A549 treated with CpdA at 1 μM for 4 hours (cell line): Measurements from ENCODE around the gene HBZ. TPM values are rescaled to one million over a fixed set of nuclear protein-coding genes. Genes with fewer than 3 reads are reported as not detected.

Source experiments
- total RNA-seq: library from RNA; stranded (reverse); fragments of 200-300 nt; extraction: Qiagen RNA extraction; gene quantifications from 5 replicates; pipeline ENCODE4 v1.2.3, GENCODE V29; 2022; ENCODE audit warnings: low read depth

HBZ gene
- total RNA-seq, result 0.13 TPM in 1 of 5 replicates, not detected in the others

GRCh38 chr16:152141-153128 is at the start of gene HBZ:
TSS of gene HBZ (plus strand) at chr16:152644. CDS start at chr16:152910, 266 bp downstream.

DNA sequence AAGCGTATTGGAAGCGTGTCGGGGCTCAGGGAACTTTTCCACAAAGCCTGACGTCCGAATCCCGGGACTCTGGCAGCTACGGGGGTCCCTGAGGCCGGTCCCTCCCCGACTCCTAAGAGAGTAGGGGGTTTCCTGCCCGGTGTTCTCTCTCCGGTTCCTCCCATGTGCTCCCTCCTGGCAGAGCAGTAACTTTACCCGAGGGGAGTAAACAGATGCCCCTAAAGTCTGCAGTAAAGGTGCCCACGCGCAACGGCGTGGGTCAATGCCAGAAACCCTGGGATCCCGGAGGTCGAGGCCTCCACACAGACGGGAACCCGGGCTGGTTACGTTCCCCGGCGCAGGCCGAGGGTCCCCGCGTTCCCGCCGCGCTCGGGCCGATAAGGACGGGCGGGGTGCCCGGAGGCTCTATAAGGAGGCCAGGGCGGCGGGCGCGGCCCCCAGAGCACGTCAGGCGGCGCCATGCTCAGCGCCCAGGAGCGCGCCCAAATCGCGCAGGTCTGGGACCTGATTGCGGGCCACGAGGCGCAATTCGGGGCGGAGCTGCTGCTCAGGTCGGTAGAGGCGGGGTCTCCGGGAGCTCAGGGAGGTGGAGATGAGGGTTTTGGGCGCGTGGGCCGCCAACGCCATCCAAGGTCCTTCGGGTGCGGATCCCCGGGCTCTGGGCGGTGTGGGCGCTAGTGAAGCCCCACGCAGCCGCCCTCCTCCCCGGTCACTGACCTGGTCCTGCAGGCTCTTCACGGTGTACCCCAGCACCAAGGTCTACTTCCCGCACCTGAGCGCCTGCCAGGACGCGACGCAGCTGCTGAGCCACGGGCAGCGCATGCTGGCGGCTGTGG is 13.3 kb downstream of the HBZ start, which contains the start of gene HBM:
TSS of gene HBM (plus strand) at position 440 of the 836 bp plus-strand sequence. CDS start at position 460, 20 bp downstream.

DNA sequence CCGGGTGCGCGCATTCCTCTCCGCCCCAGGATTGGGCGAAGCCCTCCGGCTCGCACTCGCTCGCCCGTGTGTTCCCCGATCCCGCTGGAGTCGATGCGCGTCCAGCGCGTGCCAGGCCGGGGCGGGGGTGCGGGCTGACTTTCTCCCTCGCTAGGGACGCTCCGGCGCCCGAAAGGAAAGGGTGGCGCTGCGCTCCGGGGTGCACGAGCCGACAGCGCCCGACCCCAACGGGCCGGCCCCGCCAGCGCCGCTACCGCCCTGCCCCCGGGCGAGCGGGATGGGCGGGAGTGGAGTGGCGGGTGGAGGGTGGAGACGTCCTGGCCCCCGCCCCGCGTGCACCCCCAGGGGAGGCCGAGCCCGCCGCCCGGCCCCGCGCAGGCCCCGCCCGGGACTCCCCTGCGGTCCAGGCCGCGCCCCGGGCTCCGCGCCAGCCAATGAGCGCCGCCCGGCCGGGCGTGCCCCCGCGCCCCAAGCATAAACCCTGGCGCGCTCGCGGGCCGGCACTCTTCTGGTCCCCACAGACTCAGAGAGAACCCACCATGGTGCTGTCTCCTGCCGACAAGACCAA is 20.0 kb downstream of the HBZ start, which contains the start of gene HBA2:
TSS of gene HBA2 (plus strand) at position 503 of the 568 bp plus-strand sequence. CDS start at position 540, 37 bp downstream.

DNA sequence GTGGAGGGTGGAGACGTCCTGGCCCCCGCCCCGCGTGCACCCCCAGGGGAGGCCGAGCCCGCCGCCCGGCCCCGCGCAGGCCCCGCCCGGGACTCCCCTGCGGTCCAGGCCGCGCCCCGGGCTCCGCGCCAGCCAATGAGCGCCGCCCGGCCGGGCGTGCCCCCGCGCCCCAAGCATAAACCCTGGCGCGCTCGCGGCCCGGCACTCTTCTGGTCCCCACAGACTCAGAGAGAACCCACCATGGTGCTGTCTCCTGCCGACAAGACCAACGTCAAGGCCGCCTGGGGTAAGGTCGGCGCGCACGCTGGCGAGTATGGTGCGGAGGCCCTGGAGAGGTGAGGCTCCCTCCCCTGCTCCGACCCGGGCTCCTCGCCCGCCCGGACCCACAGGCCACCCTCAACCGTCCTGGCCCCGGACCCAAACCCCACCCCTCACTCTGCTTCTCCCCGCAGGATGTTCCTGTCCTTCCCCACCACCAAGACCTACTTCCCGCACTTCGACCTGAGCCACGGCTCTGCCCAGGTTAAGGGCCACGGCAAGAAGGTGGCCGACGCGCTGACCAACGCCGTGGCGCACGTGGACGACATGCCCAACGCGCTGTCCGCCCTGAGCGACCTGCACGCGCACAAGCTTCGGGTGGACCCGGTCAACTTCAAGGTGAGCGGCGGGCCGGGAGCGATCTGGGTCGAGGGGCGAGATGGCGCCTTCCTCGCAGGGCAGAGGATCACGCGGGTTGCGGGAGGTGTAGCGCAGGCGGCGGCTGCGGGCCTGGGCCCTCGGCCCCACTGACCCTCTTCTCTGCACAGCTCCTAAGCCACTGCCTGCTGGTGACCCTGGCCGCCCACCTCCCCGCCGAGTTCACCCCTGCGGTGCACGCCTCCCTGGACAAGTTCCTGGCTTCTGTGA is 24.3 kb downstream of the HBZ start, which contains the start of gene HBA1:
TSS of gene HBA1 (plus strand) at position 204 of the 906 bp plus-strand sequence. CDS start at position 241, 37 bp downstream.

DNA sequence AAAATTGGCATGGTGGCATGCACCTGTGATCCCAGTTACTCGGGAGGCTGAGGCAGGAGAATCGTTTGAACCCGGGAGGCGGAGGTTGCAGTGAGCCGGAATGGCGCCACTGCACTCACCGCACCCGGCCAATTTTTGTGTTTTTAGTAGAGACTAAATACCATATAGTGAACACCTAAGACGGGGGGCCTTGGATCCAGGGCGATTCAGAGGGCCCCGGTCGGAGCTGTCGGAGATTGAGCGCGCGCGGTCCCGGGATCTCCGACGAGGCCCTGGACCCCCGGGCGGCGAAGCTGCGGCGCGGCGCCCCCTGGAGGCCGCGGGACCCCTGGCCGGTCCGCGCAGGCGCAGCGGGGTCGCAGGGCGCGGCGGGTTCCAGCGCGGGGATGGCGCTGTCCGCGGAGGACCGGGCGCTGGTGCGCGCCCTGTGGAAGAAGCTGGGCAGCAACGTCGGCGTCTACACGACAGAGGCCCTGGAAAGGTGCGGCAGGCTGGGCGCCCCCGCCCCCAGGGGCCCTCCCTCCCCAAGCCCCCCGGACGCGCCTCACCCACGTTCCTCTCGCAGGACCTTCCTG is 27.7 kb downstream of the HBZ start, which contains the start of gene HBQ1:
TSS of gene HBQ1 (plus strand) at position 359 of the 575 bp plus-strand sequence. CDS start at position 387, 28 bp downstream.

Other genes with a start within 250 kb of the HBZ start
- gene POLR3K, start 99.0 kb upstream of the HBZ start, total RNA-seq, result 37.5 to 43.1 TPM (median 41.6 TPM) in 5 replicates
- gene SNRNP25, start 98.8 kb upstream of the HBZ start, total RNA-seq, result 59.6 to 78.0 TPM (median 75.6 TPM) in 5 replicates
- gene RHBDF1, start 80.0 kb upstream of the HBZ start, total RNA-seq, result 19.8 to 32.1 TPM (median 28.4 TPM) in 5 replicates
- 54.2 to 80.9 TPM (median 71.8 TPM) in 5 replicates for gene MPG, start 74.4 kb upstream of the HBZ start, total RNA-seq
- gene NPRL3, start 14.0 kb upstream of the HBZ start, total RNA-seq, result 23.1 to 31.0 TPM (median 30.2 TPM) in 5 replicates
- gene HBM, start 13.3 kb downstream of the HBZ start, total RNA-seq, result not detected in 5 replicates
- 0.27 to 0.53 TPM (median 0.40 TPM) in 3 of 5 replicates, not detected in the others for gene HBA2, start 20.2 kb downstream of the HBZ start, total RNA-seq
- 0.91 to 1.6 TPM (median 1.3 TPM) in 5 replicates for gene HBA1, start 24.0 kb downstream of the HBZ start, total RNA-seq
- 4.6 to 8.4 TPM (median 7.2 TPM) in 5 replicates for gene HBQ1, start 27.8 kb downstream of the HBZ start, total RNA-seq
- gene LUC7L, start 76.8 kb downstream of the HBZ start, total RNA-seq, result 46.2 to 59.0 TPM (median 55.7 TPM) in 5 replicates
- 43.8 to 50.6 TPM (median 45.5 TPM) in 5 replicates for gene FAM234A, start 82.2 kb downstream of the HBZ start, total RNA-seq
- 3.7 to 5.5 TPM (median 4.1 TPM) in 5 replicates for gene RGS11, start 123.3 kb downstream of the HBZ start, total RNA-seq
- 1.8 to 3.8 TPM (median 2.5 TPM) in 5 replicates for gene ARHGDIG, start 127.9 kb downstream of the HBZ start, total RNA-seq
- 0.23 to 0.89 TPM (median 0.57 TPM) in 4 of 5 replicates, not detected in the other for gene PDIA2, start 130.5 kb downstream of the HBZ start, total RNA-seq
- 27.2 to 35.2 TPM (median 34.5 TPM) in 5 replicates for gene AXIN1, start 200.1 kb downstream of the HBZ start, total RNA-seq
- gene MRPL28, start 217.9 kb downstream of the HBZ start, total RNA-seq, result 114 to 137 TPM (median 122 TPM) in 5 replicates
- gene PGAP6, start 229.3 kb downstream of the HBZ start, total RNA-seq, result 22.4 to 38.6 TPM (median 36.8 TPM) in 5 replicates
- gene NME4, start 244.6 kb downstream of the HBZ start, total RNA-seq, result 265 to 436 TPM (median 422 TPM) in 5 replicates
- 19.3 to 29.5 TPM (median 28.7 TPM) in 5 replicates for gene DECR2, start 249.2 kb downstream of the HBZ start, total RNA-seq